ENCODE measurements around the gene AFF3. TPM values are rescaled to one million over a fixed set of nuclear protein-coding genes. Genes with fewer than 3 reads are reported as not detected.

AFF3 gene
- total RNA-seq, 2 experiments from 2014 or later, result 3.1 to 3.5 TPM

GRCh38 chr2:99618579-99619097 lies 523.8 kb downstream of the AFF3 start:
- DNase-seq (no peak), ATAC-seq (no peak)
- Mint-ChIP-seq H3K4me3 (no peak overlapping the region), H3K27me3 (no peaks in the 10 kb centered on the region), H3K9me3 (no peaks in the 10 kb centered on the region), H3K36me3 (ENCODE audit: low read depth) (no peaks in the 10 kb centered on the region), H3K4me1 (ENCODE audit: low read depth) (no peaks in the 10 kb centered on the region), H3K27ac (no peak overlapping the region)
- ChIA-PET POLR2A (no interaction called here), CTCF (no interaction called here)
- intact Hi-C loops (cut with micrococcal nuclease), result no loop called here
- TF ChIP-seq CTCF (IDR thresholded peaks at IDR 0.05), result no peak

GRCh38 chr2:99617811-99618210 lies 524.6 kb downstream of the AFF3 start:
- no peaks in the 10 kb centered on the region for H3K36me3 Mint-ChIP-seq (ENCODE audit: low read depth)
- ChIA-PET CTCF (no interaction called here), POLR2A (no interaction called here)
- H3K4me1 Mint-ChIP-seq (ENCODE audit: low read depth), result no peaks in the 10 kb centered on the region
- H3K9me3 Mint-ChIP-seq, result no peaks in the 10 kb centered on the region
- no peak overlapping the region for H3K27ac Mint-ChIP-seq
- ATAC-seq, result no peak
- intact Hi-C loops (cut with micrococcal nuclease), result no loop called here
- H3K27me3 Mint-ChIP-seq, result no peaks in the 10 kb centered on the region
- H3K4me3 Mint-ChIP-seq, result no peak overlapping the region
- TF ChIP-seq CTCF (IDR thresholded peaks at IDR 0.05), result no peak
- DNase-seq, result no peak

- POLR2A ChIA-PET, result no interaction called here
- CTCF ChIA-PET, result interaction anchor here (1.0 kb wide), 1 partner anchor 56 kb away, joined by 4 read pairs; no protein-coding TSS in a partner anchor
- no peaks in the 10 kb centered on the region for H3K4me1 Mint-ChIP-seq (ENCODE audit: low read depth)
- H3K4me3 Mint-ChIP-seq, result no peak overlapping the region
- ATAC-seq (no peak), DNase-seq (no peak)
- H3K9me3 Mint-ChIP-seq, result no peaks in the 10 kb centered on the region
- intact Hi-C loops (cut with micrococcal nuclease), result no loop called here
- TF ChIP-seq CTCF (IDR thresholded peaks at IDR 0.05), result no peak
- no peaks in the 10 kb centered on the region for H3K36me3 Mint-ChIP-seq (ENCODE audit: low read depth)
- no peaks in the 10 kb centered on the region for H3K27me3 Mint-ChIP-seq
- H3K27ac Mint-ChIP-seq, result no peak overlapping the region
These were observed 527.1 kb downstream of the AFF3 start for GRCh38 chr2:99615247-99615771.

- no peaks in the 10 kb centered on the region for H3K9me3 Mint-ChIP-seq
- H3K36me3 Mint-ChIP-seq (ENCODE audit: low read depth), result no peaks in the 10 kb centered on the region
- no peak for TF ChIP-seq CTCF (IDR thresholded peaks at IDR 0.05)
- H3K27me3 Mint-ChIP-seq, result no peaks in the 10 kb centered on the region
- ATAC-seq (no peak), DNase-seq (no peak)
- ChIA-PET CTCF (no interaction called here), POLR2A (no interaction called here)
- intact Hi-C loops (cut with micrococcal nuclease), result no loop called here
- no peak overlapping the region for H3K4me3 Mint-ChIP-seq
- no peak overlapping the region for H3K27ac Mint-ChIP-seq
- H3K4me1 Mint-ChIP-seq (ENCODE audit: low read depth), result no peaks in the 10 kb centered on the region
These were observed 528.4 kb downstream of the AFF3 start for GRCh38 chr2:99613980-99614379.

- no peak for TF ChIP-seq CTCF (IDR thresholded peaks at IDR 0.05)
These were observed 530.6 kb downstream of the AFF3 start for GRCh38 chr2:99611786-99612185.

More at GRCh38 chr2:99611786-99612185, 530.6 kb downstream of the AFF3 start:
- H3K36me3 Mint-ChIP-seq (ENCODE audit: low read depth), result no peaks in the 10 kb centered on the region
- ATAC-seq, result no peak
- ChIA-PET POLR2A (no interaction called here), CTCF (interaction anchor here (1.0 kb wide), 1 partner anchor 53 kb away, joined by 3 read pairs; no protein-coding TSS in a partner anchor)
- H3K27ac Mint-ChIP-seq, result no peak overlapping the region
- H3K4me3 Mint-ChIP-seq, result no peak overlapping the region
- H3K9me3 Mint-ChIP-seq, result no peaks in the 10 kb centered on the region
- H3K27me3 Mint-ChIP-seq, result no peaks in the 10 kb centered on the region
- intact Hi-C loops (cut with micrococcal nuclease), result no loop called here
- no peak for DNase-seq
- H3K4me1 Mint-ChIP-seq (ENCODE audit: low read depth), result no peaks in the 10 kb centered on the region

All from activated CD8-positive, alpha-beta T cell treated with anti-CD3 and anti-CD28 coated beads for 36 hours (primary cell).